Stimulated activated CD8-positive, alpha-beta memory T cell treated with anti-CD3 and anti-CD28 coated beads, Interleukin-4, amount 100 ng/mL, for 48 hours (primary cell): ENCODE measurements around the gene SRGAP3.

ENCODE experiments used
- DNase-seq: peaks from one replicate; pipeline ENCODE4 v3.0.0-alpha.2; 2020

The SRGAP3 gene

GRCh38 chr3:9223672-9224071 is 25.8 kb downstream of the SRGAP3 start:
- no peak for DNase-seq

GRCh38 chr3:9222956-9223639 is 26.3 kb downstream of the SRGAP3 start:
- no peak for DNase-seq

- DNase-seq: no peak
Measured at GRCh38 chr3:9222049-9222448, 27.4 kb downstream of the SRGAP3 start.

- DNase-seq: no peak
Measured at GRCh38 chr3:9218514-9218846, 31.0 kb downstream of the SRGAP3 start.

GRCh38 chr3:9217784-9218513 is 31.5 kb downstream of the SRGAP3 start:
- DNase-seq: no peak

GRCh38 chr3:9216736-9217135 is 32.7 kb downstream of the SRGAP3 start:
- no peak for DNase-seq

GRCh38 chr3:9214599-9214998 is 34.8 kb downstream of the SRGAP3 start:
- DNase-seq: no peak

- DNase-seq: no peak
Measured at GRCh38 chr3:9214185-9214584, 35.3 kb downstream of the SRGAP3 start.

GRCh38 chr3:9213019-9213634 is 36.3 kb downstream of the SRGAP3 start:
- DNase-seq: no peak

GRCh38 chr3:9211155-9211950 is 38.1 kb downstream of the SRGAP3 start:
- DNase-seq: no peak

GRCh38 chr3:9209777-9210176 is 39.7 kb downstream of the SRGAP3 start:
- DNase-seq: no peak

- no peak for DNase-seq
Measured at GRCh38 chr3:9208605-9209152, 40.8 kb downstream of the SRGAP3 start.

GRCh38 chr3:9207116-9207763 is 42.2 kb downstream of the SRGAP3 start:
- no peak for DNase-seq

GRCh38 chr3:9206287-9206686 is 43.2 kb downstream of the SRGAP3 start:
- DNase-seq: no peak

GRCh38 chr3:9205345-9206143 is 43.9 kb downstream of the SRGAP3 start:
- DNase-seq: no peak

GRCh38 chr3:9204253-9204992 is 45.0 kb downstream of the SRGAP3 start:
- DNase-seq: no peak

- no peak for DNase-seq
Measured at GRCh38 chr3:9203317-9203716, 46.1 kb downstream of the SRGAP3 start.

GRCh38 chr3:9202546-9202945 is 46.9 kb downstream of the SRGAP3 start:
- DNase-seq: no peak

GRCh38 chr3:9201955-9202354 is 47.5 kb downstream of the SRGAP3 start:
- no peak for DNase-seq

- no peak for DNase-seq
Measured at GRCh38 chr3:9201266-9201665, 48.2 kb downstream of the SRGAP3 start.

GRCh38 chr3:9199775-9200174 is 49.7 kb downstream of the SRGAP3 start:
- DNase-seq: no peak
